Activated CD8-positive, alpha-beta T cell treated with anti-CD3 and anti-CD28 coated beads, Interleukin-2, amount 10 ng/mL, durations not matched to agents 7 days and 5 days (primary cell): Measurements from ENCODE around the gene CALD1. TPM values are rescaled to one million over a fixed set of nuclear protein-coding genes. Genes with fewer than 3 reads are reported as not detected.

ENCODE experiments used
- ATAC-seq: fragments of 150-1000 bp; cut with Tn5 transposase; one replicate; pipeline ENCODE4 v1.10.0; 2021; ENCODE audit warnings: moderate library complexity
- CTCF ChIA-PET: fragments of 350-600 bp; sonication (Branson Sonifier 250); formaldehyde crosslinking; loops from one replicate; lab custom pipeline; 2021; ENCODE audit warnings: antibody characterized with exemption; lab: Charles Lee
- POLR2A ChIA-PET: fragments of 350-600 bp; sonication (Branson Sonifier 250); formaldehyde crosslinking; loops from one replicate; lab custom pipeline; 2021; ENCODE audit warnings: antibody characterized with exemption; lab: Charles Lee
- DNase-seq: peaks from one replicate; pipeline ENCODE4 v3.0.0-alpha.2; 2020
- H3K27ac Mint-ChIP-seq: one replicate; pipeline ENCODE4 v1.8.0; 2021; ENCODE audit warnings: mild to moderate bottlenecking, mixed read lengths
- H3K27me3 Mint-ChIP-seq: one replicate; pipeline ENCODE4 v1.8.0; 2021; ENCODE audit warnings: low read depth, mixed read lengths
- H3K36me3 Mint-ChIP-seq: one replicate; pipeline ENCODE4 v1.8.0; 2021; ENCODE audit warnings: low read depth, mixed read lengths
- H3K4me1 Mint-ChIP-seq: one replicate; pipeline ENCODE4 v1.8.0; 2021; ENCODE audit warnings: low read depth, mixed read lengths
- H3K4me3 Mint-ChIP-seq: one replicate; pipeline ENCODE4 v1.8.0; 2021; ENCODE audit warnings: mild to moderate bottlenecking, mixed read lengths
- H3K9me3 Mint-ChIP-seq: one replicate; pipeline ENCODE4 v1.8.0; 2022; ENCODE audit warnings: mixed read lengths; ENCODE audit not compliant: insufficient read depth
- total RNA-seq, 2 experiments: library from RNA; stranded (reverse); gene quantifications; one replicate each; pipeline ENCODE4 v1.2.3, GENCODE V29; 2021

CALD1 gene
- total RNA-seq, 2 experiments from 2014 or later, result 0.55 TPM; not detected in 1

GRCh38 chr7:134744569-134744968 is 34.9 kb upstream of the CALD1 start:
- CTCF ChIA-PET, result interaction anchor here (1.2 kb wide), 1 partner anchor 20 kb away, joined by 3 read pairs; no protein-coding TSS in a partner anchor
- H3K4me1 Mint-ChIP-seq, result no peaks in the 10 kb centered on the region
- no peak overlapping the region for H3K4me3 Mint-ChIP-seq
- POLR2A ChIA-PET, result no interaction called here
- H3K9me3 Mint-ChIP-seq, result no peaks in the 10 kb centered on the region
- H3K27ac Mint-ChIP-seq, result no peak overlapping the region
- ATAC-seq (no peak), DNase-seq (no peak)
- no peaks in the 10 kb centered on the region for H3K36me3 Mint-ChIP-seq
- H3K27me3 Mint-ChIP-seq, result peaks cover 8% of the 10 kb centered on the region

- H3K27ac Mint-ChIP-seq, result no peak overlapping the region
- POLR2A ChIA-PET, result interaction anchor here (0.6 kb wide), 1 partner anchor 43 kb away, joined by 4 read pairs; no protein-coding TSS in a partner anchor
- no peaks in the 10 kb centered on the region for H3K9me3 Mint-ChIP-seq
- no peaks in the 10 kb centered on the region for H3K36me3 Mint-ChIP-seq
- ATAC-seq (no peak), DNase-seq (no peak)
- H3K4me3 Mint-ChIP-seq, result no peak overlapping the region
- H3K27me3 Mint-ChIP-seq, result peaks cover 5% of the 10 kb centered on the region
- CTCF ChIA-PET, result interaction anchor here (1.5 kb wide), 1 partner anchor 10 kb away, joined by 4 read pairs; no protein-coding TSS in a partner anchor
- H3K4me1 Mint-ChIP-seq, result no peaks in the 10 kb centered on the region
Measured at GRCh38 chr7:134747326-134747725, 32.1 kb upstream of the CALD1 start.

- no peak overlapping the region for H3K27ac Mint-ChIP-seq
- no peaks in the 10 kb centered on the region for H3K4me1 Mint-ChIP-seq
- no peaks in the 10 kb centered on the region for H3K36me3 Mint-ChIP-seq
- ChIA-PET POLR2A (no interaction called here), CTCF (interaction anchor here (0.6 to 4.8 kb wide), 10 partner anchors 18 to 485 kb away, joined by 3 to 39 read pairs (median 4); no protein-coding TSS in a partner anchor)
- peaks cover 3% of the 10 kb centered on the region for H3K27me3 Mint-ChIP-seq
- H3K4me3 Mint-ChIP-seq, result no peak overlapping the region
- no peaks in the 10 kb centered on the region for H3K9me3 Mint-ChIP-seq
- DNase-seq, result peak; percentile 71
- ATAC-seq, result peak; percentile 87
Measured at GRCh38 chr7:134750083-134751062, 29.1 kb upstream of the CALD1 start.

GRCh38 chr7:134752006-134752760 is 27.3 kb upstream of the CALD1 start:
- ChIA-PET POLR2A (interaction anchor here (0.6 kb wide), 1 partner anchor 198 kb away, joined by 8 read pairs; no protein-coding TSS in a partner anchor), CTCF (interaction anchor here (0.6 to 4.8 kb wide), 8 partner anchors 23 to 1363 kb away, joined by 3 to 39 read pairs (median 3); partner anchors contain the start of gene BPGM)
- no peak overlapping the region for H3K27ac Mint-ChIP-seq
- no peaks in the 10 kb centered on the region for H3K27me3 Mint-ChIP-seq
- no peaks in the 10 kb centered on the region for H3K4me1 Mint-ChIP-seq
- DNase-seq, result no peak
- H3K36me3 Mint-ChIP-seq, result no peaks in the 10 kb centered on the region
- no peaks in the 10 kb centered on the region for H3K9me3 Mint-ChIP-seq
- no peak overlapping the region for H3K4me3 Mint-ChIP-seq
- ATAC-seq, result no peak

GRCh38 chr7:134755422-134756022 is 23.9 kb upstream of the CALD1 start:
- Mint-ChIP-seq H3K27ac (no peak overlapping the region), H3K27me3 (no peaks in the 10 kb centered on the region), H3K4me3 (no peak overlapping the region), H3K36me3 (no peaks in the 10 kb centered on the region), H3K4me1 (no peaks in the 10 kb centered on the region), H3K9me3 (no peaks in the 10 kb centered on the region)
- ChIA-PET CTCF (interaction anchor here (1.0 to 1.8 kb wide), 2 partner anchors 122 to 196 kb away, joined by 3 to 7 read pairs; no protein-coding TSS in a partner anchor), POLR2A (no interaction called here)
- ATAC-seq, result no peak
- peak; percentile 51 for DNase-seq

GRCh38 chr7:134757938-134758337 is 21.5 kb upstream of the CALD1 start:
- Mint-ChIP-seq H3K9me3 (no peaks in the 10 kb centered on the region), H3K36me3 (no peaks in the 10 kb centered on the region), H3K27ac (no peak overlapping the region), H3K27me3 (no peaks in the 10 kb centered on the region), H3K4me1 (no peaks in the 10 kb centered on the region), H3K4me3 (no peak overlapping the region)
- CTCF ChIA-PET, result no interaction called here
- ATAC-seq, result no peak
- POLR2A ChIA-PET, result no interaction called here
- DNase-seq, result no peak

GRCh38 chr7:134758981-134759380 is 20.5 kb upstream of the CALD1 start:
- Mint-ChIP-seq H3K4me1 (no peaks in the 10 kb centered on the region), H3K36me3 (no peaks in the 10 kb centered on the region), H3K27ac (no peak overlapping the region), H3K9me3 (no peaks in the 10 kb centered on the region), H3K4me3 (no peak overlapping the region), H3K27me3 (no peaks in the 10 kb centered on the region)
- CTCF ChIA-PET, result no interaction called here
- DNase-seq (no peak), ATAC-seq (no peak)
- POLR2A ChIA-PET, result no interaction called here

- DNase-seq, result no peak
- H3K4me1 Mint-ChIP-seq, result no peaks in the 10 kb centered on the region
- no peak for ATAC-seq
- POLR2A ChIA-PET, result no interaction called here
- H3K9me3 Mint-ChIP-seq, result no peaks in the 10 kb centered on the region
- H3K27ac Mint-ChIP-seq, result no peak overlapping the region
- CTCF ChIA-PET, result interaction anchor here (1.0 kb wide), 1 partner anchor 87 kb away, joined by 3 read pairs; no protein-coding TSS in a partner anchor
- no peaks in the 10 kb centered on the region for H3K27me3 Mint-ChIP-seq
- H3K4me3 Mint-ChIP-seq, result no peak overlapping the region
- H3K36me3 Mint-ChIP-seq, result no peaks in the 10 kb centered on the region
Measured at GRCh38 chr7:134761266-134761665, 18.2 kb upstream of the CALD1 start.

GRCh38 chr7:134763960-134764359 is 15.5 kb upstream of the CALD1 start:
- H3K4me1 Mint-ChIP-seq, result no peaks in the 10 kb centered on the region
- H3K36me3 Mint-ChIP-seq, result no peaks in the 10 kb centered on the region
- ATAC-seq, result no peak
- no peak overlapping the region for H3K4me3 Mint-ChIP-seq
- no peak overlapping the region for H3K27ac Mint-ChIP-seq
- no peak for DNase-seq
- CTCF ChIA-PET, result no interaction called here
- H3K9me3 Mint-ChIP-seq, result no peaks in the 10 kb centered on the region
- H3K27me3 Mint-ChIP-seq, result no peaks in the 10 kb centered on the region
- POLR2A ChIA-PET, result no interaction called here

GRCh38 chr7:134764365-134764764 is 15.1 kb upstream of the CALD1 start:
- Mint-ChIP-seq H3K36me3 (no peaks in the 10 kb centered on the region), H3K4me3 (no peak overlapping the region), H3K27me3 (no peaks in the 10 kb centered on the region), H3K27ac (no peak overlapping the region), H3K9me3 (no peaks in the 10 kb centered on the region), H3K4me1 (no peaks in the 10 kb centered on the region)
- DNase-seq (no peak), ATAC-seq (no peak)
- ChIA-PET CTCF (no interaction called here), POLR2A (interaction anchor here (0.6 kb wide), 1 partner anchor 878 kb away, joined by 3 read pairs; no protein-coding TSS in a partner anchor)

GRCh38 chr7:134766779-134767519 is 12.5 kb upstream of the CALD1 start:
- CTCF ChIA-PET, result interaction anchor here (1.0 kb wide), 1 partner anchor 30 kb away, joined by 3 read pairs; no protein-coding TSS in a partner anchor
- no peak overlapping the region for H3K4me3 Mint-ChIP-seq
- ATAC-seq (no peak), DNase-seq (no peak)
- H3K36me3 Mint-ChIP-seq, result no peaks in the 10 kb centered on the region
- H3K9me3 Mint-ChIP-seq, result no peaks in the 10 kb centered on the region
- POLR2A ChIA-PET, result no interaction called here
- no peaks in the 10 kb centered on the region for H3K4me1 Mint-ChIP-seq
- no peaks in the 10 kb centered on the region for H3K27me3 Mint-ChIP-seq
- no peak overlapping the region for H3K27ac Mint-ChIP-seq
